Measurements from ENCODE around the gene KRT20.
"Not testable (repeated sequence)": the region's sequence is repeated elsewhere in the genome, so short reads cannot be mapped to it uniquely, and the experiment has no call there.

KRT20 gene, protein sequence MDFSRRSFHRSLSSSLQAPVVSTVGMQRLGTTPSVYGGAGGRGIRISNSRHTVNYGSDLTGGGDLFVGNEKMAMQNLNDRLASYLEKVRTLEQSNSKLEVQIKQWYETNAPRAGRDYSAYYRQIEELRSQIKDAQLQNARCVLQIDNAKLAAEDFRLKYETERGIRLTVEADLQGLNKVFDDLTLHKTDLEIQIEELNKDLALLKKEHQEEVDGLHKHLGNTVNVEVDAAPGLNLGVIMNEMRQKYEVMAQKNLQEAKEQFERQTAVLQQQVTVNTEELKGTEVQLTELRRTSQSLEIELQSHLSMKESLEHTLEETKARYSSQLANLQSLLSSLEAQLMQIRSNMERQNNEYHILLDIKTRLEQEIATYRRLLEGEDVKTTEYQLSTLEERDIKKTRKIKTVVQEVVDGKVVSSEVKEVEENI

DNA sequence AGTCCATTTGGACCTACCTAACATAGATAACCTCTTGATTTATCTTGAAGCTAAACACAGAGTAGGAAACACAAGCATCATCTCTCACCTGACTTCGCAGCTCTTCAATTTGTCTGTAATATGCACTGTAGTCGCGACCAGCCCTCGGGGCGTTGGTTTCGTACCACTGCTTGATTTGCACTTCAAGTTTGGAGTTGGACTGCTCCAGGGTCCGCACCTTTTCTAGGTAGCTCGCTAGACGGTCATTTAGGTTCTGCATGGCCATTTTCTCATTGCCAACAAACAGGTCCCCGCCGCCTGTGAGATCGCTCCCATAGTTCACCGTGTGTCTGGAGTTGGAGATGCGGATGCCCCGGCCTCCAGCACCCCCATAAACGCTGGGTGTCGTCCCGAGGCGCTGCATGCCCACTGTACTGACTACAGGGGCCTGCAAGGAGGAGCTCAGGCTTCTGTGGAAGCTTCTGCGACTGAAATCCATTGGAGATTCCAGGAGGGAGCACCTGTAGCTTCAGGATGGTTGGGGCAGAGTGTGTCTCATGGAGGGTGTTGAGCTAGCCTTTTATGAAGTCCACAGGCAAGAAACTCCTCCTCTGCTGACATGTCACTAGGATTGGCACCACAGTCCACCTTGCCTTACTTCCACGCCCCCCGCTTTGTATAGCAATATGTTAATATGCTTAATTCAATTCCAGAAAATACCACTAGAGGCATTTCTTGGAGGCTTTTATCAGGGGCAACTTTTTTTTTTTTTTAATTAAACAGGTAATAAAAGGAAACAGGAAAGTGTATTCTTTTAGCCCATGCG lies at the start of gene KRT20:
KRT20 (minus strand) TSS at position 535 of the 805 bp plus-strand sequence; CDS start at position 478, 57 bp downstream.
- no peaks in the 10 kb centered on the region for H3K9me3 ChIP-seq

GRCh38 chr17:40932608-40933007 lies 47.6 kb upstream of the KRT20 start:
- H3K27me3 ChIP-seq, result no peaks in the 10 kb centered on the region
- H3K27ac ChIP-seq, result no peak overlapping the region
- H3K4me1 ChIP-seq, result no peaks in the 10 kb centered on the region
- no peaks in the 10 kb centered on the region for H3K36me3 ChIP-seq
- H4K20me1 ChIP-seq, result no peaks in the 10 kb centered on the region
- no peak overlapping the region for H3K4me2 ChIP-seq
- H3K9ac ChIP-seq, result no peak overlapping the region
- no peak overlapping the region for H3K4me3 ChIP-seq
- no peak for TF ChIP-seq Cebpa-rat (IDR thresholded peaks at IDR 0.05)
- no peaks in the 10 kb centered on the region for H3K9me3 ChIP-seq

More for the DNA sequence above, at the start of gene KRT20:
- Histone ChIP-seq H3K27ac (no peak within 1 kb of the TSS), H3K4me2 (no peak within 1 kb of the TSS), H3K36me3 (no peaks in the 10 kb centered on the region), H3K9ac (no peak within 1 kb of the TSS), H4K20me1 (no peaks in the 10 kb centered on the region), H3K4me1 (peaks cover 15% of the 10 kb centered on the region), H3K4me3 (no peak within 1 kb of the TSS), H3K27me3 (no peaks in the 10 kb centered on the region)
- no peak for TF ChIP-seq Cebpa-rat (IDR thresholded peaks at IDR 0.05)

DNA sequence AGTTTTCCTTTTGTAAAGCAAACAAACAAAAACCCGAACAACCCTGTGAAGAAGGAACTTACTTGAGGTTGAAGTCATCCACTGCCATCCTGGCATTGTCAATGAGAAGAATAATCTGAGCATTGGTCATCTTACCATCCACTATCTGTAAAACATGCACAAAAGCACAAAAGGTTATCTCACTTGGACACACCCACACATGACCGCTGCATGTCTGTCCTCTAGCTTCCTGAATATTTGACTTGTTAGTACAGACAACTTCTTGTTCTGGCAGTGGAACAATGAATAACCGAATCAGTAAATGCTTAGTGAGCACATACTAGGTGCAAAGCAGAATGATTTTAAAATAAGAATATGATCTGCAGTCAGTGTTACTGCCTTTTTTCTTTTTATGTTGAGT lies 46.3 kb upstream of the KRT20 start:
- H3K36me3 ChIP-seq, result no peaks in the 10 kb centered on the region
- no peak overlapping the region for H3K4me3 ChIP-seq
- no peaks in the 10 kb centered on the region for H3K9me3 ChIP-seq
- no peaks in the 10 kb centered on the region for H3K4me1 ChIP-seq
- TF ChIP-seq Cebpa-rat (IDR thresholded peaks at IDR 0.05), result no peak
- H3K27me3 ChIP-seq, result no peaks in the 10 kb centered on the region
- H3K9ac ChIP-seq, result no peak overlapping the region
- H3K27ac ChIP-seq, result no peak overlapping the region
- no peaks in the 10 kb centered on the region for H4K20me1 ChIP-seq
- H3K4me2 ChIP-seq, result no peak overlapping the region

- Histone ChIP-seq H3K9me3 (no peaks in the 10 kb centered on the region), H3K4me1 (no peaks in the 10 kb centered on the region), H3K27ac (no peak overlapping the region), H3K4me3 (no peak overlapping the region), H4K20me1 (no peaks in the 10 kb centered on the region), H3K27me3 (no peaks in the 10 kb centered on the region), H3K36me3 (no peaks in the 10 kb centered on the region), H3K4me2 (no peak overlapping the region), H3K9ac (no peak overlapping the region)
- no peak for TF ChIP-seq Cebpa-rat (IDR thresholded peaks at IDR 0.05)
Observed at GRCh38 chr17:40926341-40926740, 41.3 kb upstream of the KRT20 start.

DNA sequence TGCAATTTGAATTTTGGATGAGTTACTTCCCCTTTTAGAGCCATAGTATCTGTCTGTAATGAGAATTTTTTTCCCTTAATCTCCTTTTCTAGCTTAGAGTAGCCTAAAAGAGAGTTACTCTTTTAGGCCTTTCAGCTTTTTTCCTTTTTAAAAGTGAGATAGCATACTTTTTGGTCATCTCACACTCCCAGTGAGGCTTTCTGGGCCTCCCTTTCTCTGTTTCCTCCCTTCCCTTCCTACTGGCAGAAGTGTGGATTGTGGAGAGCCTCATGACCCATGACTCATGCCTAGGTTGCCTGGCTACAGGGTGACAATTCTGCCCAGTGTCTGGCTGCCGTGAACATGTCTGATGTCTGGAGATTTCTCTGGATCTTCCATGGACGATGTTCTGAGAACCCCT lies 37.2 kb upstream of the KRT20 start:
- Histone ChIP-seq H3K36me3 (no peaks in the 10 kb centered on the region), H4K20me1 (no peaks in the 10 kb centered on the region), H3K4me1 (no peaks in the 10 kb centered on the region), H3K9me3 (no peaks in the 10 kb centered on the region), H3K4me2 (no peak overlapping the region), H3K9ac (no peak overlapping the region), H3K27ac (no peak overlapping the region), H3K4me3 (no peak overlapping the region), H3K27me3 (no peaks in the 10 kb centered on the region)
- TF ChIP-seq Cebpa-rat (IDR thresholded peaks at IDR 0.05), result no peak

GRCh38 chr17:40921026-40921425 lies 36.0 kb upstream of the KRT20 start:
- no peak overlapping the region for H3K4me2 ChIP-seq
- H3K27ac ChIP-seq, result no peak overlapping the region
- no peak for TF ChIP-seq Cebpa-rat (IDR thresholded peaks at IDR 0.05)
- H4K20me1 ChIP-seq, result no peaks in the 10 kb centered on the region
- H3K9me3 ChIP-seq, result no peaks in the 10 kb centered on the region
- no peak overlapping the region for H3K9ac ChIP-seq
- H3K27me3 ChIP-seq, result no peaks in the 10 kb centered on the region
- no peaks in the 10 kb centered on the region for H3K4me1 ChIP-seq
- H3K4me3 ChIP-seq, result no peak overlapping the region
- H3K36me3 ChIP-seq, result no peaks in the 10 kb centered on the region

- not testable (repeated sequence) for H4K20me1 ChIP-seq, H3K4me3 ChIP-seq, H3K4me1 ChIP-seq, H3K9me3 ChIP-seq, H3K27me3 ChIP-seq, H3K27ac ChIP-seq, H3K4me2 ChIP-seq, H3K9ac ChIP-seq, H3K36me3 ChIP-seq
Observed at GRCh38 chr17:40917116-40917515, 32.1 kb upstream of the KRT20 start.

GRCh38 chr17:40916366-40916765 lies 31.3 kb upstream of the KRT20 start:
- TF ChIP-seq Cebpa-rat (IDR thresholded peaks at IDR 0.05), result no peak
- Histone ChIP-seq H3K27me3 (no peaks in the 10 kb centered on the region), H3K9ac (no peak overlapping the region), H3K27ac (no peak overlapping the region), H3K4me1 (no peaks in the 10 kb centered on the region), H3K36me3 (no peaks in the 10 kb centered on the region), H4K20me1 (no peaks in the 10 kb centered on the region), H3K9me3 (no peaks in the 10 kb centered on the region), H3K4me2 (no peak overlapping the region), H3K4me3 (no peak overlapping the region)

- Histone ChIP-seq H3K36me3 (no peaks in the 10 kb centered on the region), H3K27me3 (no peaks in the 10 kb centered on the region), H3K9ac (no peak overlapping the region), H3K4me1 (no peaks in the 10 kb centered on the region), H3K9me3 (no peaks in the 10 kb centered on the region), H3K4me2 (no peak overlapping the region), H3K4me3 (no peak overlapping the region), H4K20me1 (no peaks in the 10 kb centered on the region), H3K27ac (no peak overlapping the region)
- no peak for TF ChIP-seq Cebpa-rat (IDR thresholded peaks at IDR 0.05)
Observed at GRCh38 chr17:40915721-40916256, 30.7 kb upstream of the KRT20 start.

DNA sequence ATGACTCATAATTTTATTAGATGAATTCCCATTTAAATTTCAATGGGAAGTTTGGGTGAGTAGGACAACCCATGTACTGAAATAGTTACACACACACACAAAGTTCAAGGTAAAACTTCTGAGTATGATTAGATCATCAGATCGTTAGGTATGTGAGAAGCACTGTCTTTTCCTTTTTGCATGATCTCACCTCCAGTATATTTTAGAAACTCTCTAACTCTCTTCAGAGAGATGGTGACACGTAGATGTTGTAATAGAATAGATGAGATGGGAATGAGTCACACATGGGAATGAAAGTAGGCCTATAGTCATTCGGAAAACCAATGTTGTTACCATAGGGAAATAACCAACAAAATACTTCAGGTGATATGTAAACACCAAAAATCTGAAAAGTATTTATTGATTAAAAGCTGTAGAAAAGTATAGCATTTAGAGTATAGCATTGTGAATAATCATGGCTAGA lies 30.2 kb upstream of the KRT20 start:
- TF ChIP-seq Cebpa-rat (IDR thresholded peaks at IDR 0.05), result no peak
- no peaks in the 10 kb centered on the region for H3K9me3 ChIP-seq
- H3K4me3 ChIP-seq, result no peak overlapping the region
- H3K4me1 ChIP-seq, result no peaks in the 10 kb centered on the region
- H3K9ac ChIP-seq, result no peak overlapping the region
- no peak overlapping the region for H3K4me2 ChIP-seq
- H4K20me1 ChIP-seq, result no peaks in the 10 kb centered on the region
- H3K27me3 ChIP-seq, result no peaks in the 10 kb centered on the region
- no peak overlapping the region for H3K27ac ChIP-seq
- H3K36me3 ChIP-seq, result no peaks in the 10 kb centered on the region
